H9 (cell line): ENCODE data around the gene FAM174B. TPM values are rescaled to one million over a fixed set of nuclear protein-coding genes. Genes with fewer than 3 reads are reported as not detected.

Experiments
- DNase-seq: peaks from one replicate; pipeline ENCODE4 v3.0.0-alpha.2; 2017
- H2AFZ ChIP-seq: one replicate; pipeline ENCODE4 v1.6.1; 2013; ENCODE audit warnings: mild to moderate bottlenecking, low read length, control low read depth, moderate library complexity
- H2AK5ac ChIP-seq: 2 replicates; pipeline ENCODE4 v1.6.1; 2013; ENCODE audit warnings: low read length, control low read depth, mixed read lengths; ENCODE audit not compliant: insufficient read length
- H2BK120ac ChIP-seq: one replicate; pipeline ENCODE4 v1.6.1; 2013; ENCODE audit warnings: low read depth, mild to moderate bottlenecking, low read length, control low read depth, inconsistent platforms; ENCODE audit not compliant: poor library complexity, severe bottlenecking
- H2BK12ac ChIP-seq: 2 replicates; pipeline ENCODE4 v1.6.1; 2013; ENCODE audit warnings: low read length, control low read depth, mixed read lengths, low read depth; ENCODE audit not compliant: insufficient read length
- H2BK15ac ChIP-seq: 2 replicates; pipeline ENCODE4 v1.6.1; 2013; ENCODE audit warnings: low read depth, low read length, control low read depth
- H2BK20ac ChIP-seq: one replicate; pipeline ENCODE4 v1.6.1; 2013; ENCODE audit warnings: low read depth, mild to moderate bottlenecking, low read length, control low read depth, inconsistent platforms; ENCODE audit not compliant: poor library complexity, severe bottlenecking
- H2BK5ac ChIP-seq: 2 replicates; pipeline ENCODE4 v1.6.1; 2013; ENCODE audit warnings: low read length, control low read depth, mixed read lengths; ENCODE audit not compliant: insufficient read length
- H3K14ac ChIP-seq: 2 replicates; pipeline ENCODE4 v1.6.1; 2013; ENCODE audit warnings: low read length, control low read depth; ENCODE audit not compliant: insufficient read depth
- H3K18ac ChIP-seq: 2 replicates; pipeline ENCODE4 v1.6.1; 2013; ENCODE audit warnings: low read depth, mild to moderate bottlenecking, mixed read lengths, low read length, control low read depth; ENCODE audit not compliant: insufficient read length
- H3K23ac ChIP-seq: 2 replicates; pipeline ENCODE4 v1.6.1; 2013; ENCODE audit warnings: low read length, control low read depth, mixed read lengths, low read depth; ENCODE audit not compliant: insufficient read length
- H3K23me2 ChIP-seq: 2 replicates; pipeline ENCODE4 v1.6.1; 2013; ENCODE audit warnings: low read depth, mild to moderate bottlenecking, mixed read lengths, low read length, control low read depth; ENCODE audit not compliant: insufficient read length, poor library complexity, severe bottlenecking
- H3K27ac ChIP-seq: 2 replicates; pipeline ENCODE4 v1.5.1; 2013; ENCODE audit warnings: low read length, control low read depth, mixed read lengths, low read depth; ENCODE audit not compliant: insufficient read length
- H3K27me3 ChIP-seq: 2 replicates; pipeline ENCODE4 v1.6.1; 2013; ENCODE audit warnings: low read length, control low read depth, inconsistent platforms; ENCODE audit not compliant: insufficient read depth
- H3K4ac ChIP-seq: 2 replicates; pipeline ENCODE4 v1.6.1; 2013; ENCODE audit warnings: low read depth, mild to moderate bottlenecking, control low read depth, inconsistent platforms, low read length, moderate library complexity
- H3K4me1 ChIP-seq: 2 replicates; pipeline ENCODE4 v1.6.1; 2013; ENCODE audit warnings: low read length, control low read depth, inconsistent platforms; ENCODE audit not compliant: insufficient read depth
- H3K4me2 ChIP-seq: 2 replicates; pipeline ENCODE4 v1.6.1; 2013; ENCODE audit warnings: low read length, control low read depth, mixed read lengths; ENCODE audit not compliant: insufficient read length, insufficient read depth
- H3K56ac ChIP-seq: 2 replicates; pipeline ENCODE4 v1.6.1; 2013; ENCODE audit warnings: low read depth, mild to moderate bottlenecking, mixed read lengths, low read length, control low read depth; ENCODE audit not compliant: insufficient read length
- H3K79me1 ChIP-seq: 2 replicates; pipeline ENCODE4 v1.6.1; 2013; ENCODE audit warnings: low read depth, mild to moderate bottlenecking, moderate library complexity, low read length, control low read depth, inconsistent platforms; ENCODE audit not compliant: insufficient read depth, poor library complexity, severe bottlenecking
- H3K79me2 ChIP-seq: 2 replicates; pipeline ENCODE4 v1.6.1; 2013; ENCODE audit warnings: low read length, control low read depth, inconsistent platforms; ENCODE audit not compliant: insufficient read depth
- H3K9ac ChIP-seq: 2 replicates; pipeline ENCODE4 v1.6.1; 2013; ENCODE audit warnings: low read length, control low read depth, mixed read lengths; ENCODE audit not compliant: insufficient read length; ENCODE audit errors: extremely low read depth
- H3K9me3 ChIP-seq: one replicate; pipeline ENCODE4 v1.6.1; 2013; ENCODE audit warnings: low read depth, low read length, inconsistent platforms; ENCODE audit not compliant: control insufficient read depth
- H3T11ph ChIP-seq: one replicate; pipeline ENCODE4 v1.6.1; 2013; ENCODE audit warnings: mild to moderate bottlenecking, low read length, control low read depth, inconsistent platforms
- H4K20me1 ChIP-seq: one replicate; pipeline ENCODE4 v1.6.1; 2013; ENCODE audit not compliant: control insufficient read depth, insufficient read length, insufficient read depth
- H4K5ac ChIP-seq: 2 replicates; pipeline ENCODE4 v1.6.1; 2013; ENCODE audit warnings: low read depth, mild to moderate bottlenecking, mixed read lengths, low read length, control low read depth; ENCODE audit not compliant: insufficient read length
- H4K8ac ChIP-seq: replicated peaks from 2 replicates; pipeline ENCODE4 v1.6.1; 2013; ENCODE audit warnings: low read length, control low read depth, mixed read lengths, low read depth; ENCODE audit not compliant: insufficient read length
- H4K91ac ChIP-seq: 2 replicates; pipeline ENCODE4 v1.6.1; 2013; ENCODE audit warnings: low read depth, mild to moderate bottlenecking, moderate library complexity, mixed read lengths, low read length, control low read depth; ENCODE audit not compliant: insufficient read length
- H3K27ac Mint-ChIP-seq, 3 experiments: 2 replicates in 2 of 3; 3 replicates in 1 of 3; pipeline ENCODE4 v1.8.0; 2020 to 2021; ENCODE audit warnings: mixed read lengths in 3 of 3, mild to moderate bottlenecking in 1 of 3, moderate library complexity in 1 of 3
- H3K27me3 Mint-ChIP-seq: 2 replicates; pipeline ENCODE4 v1.8.0; 2021; ENCODE audit warnings: low read depth, mild to moderate bottlenecking, moderate library complexity, mixed read lengths
- H3K36me3 Mint-ChIP-seq, 3 experiments: 2 replicates in 2 of 3; 3 replicates in 1 of 3; pipeline ENCODE4 v1.8.0; 2020 to 2021; ENCODE audit warnings: low read depth in 3 of 3, mixed read lengths in 3 of 3; ENCODE audit not compliant: insufficient read depth in 1 of 3
- H3K4me1 Mint-ChIP-seq, 2 experiments: 2 replicates each; pipeline ENCODE4 v1.8.0; 2020; ENCODE audit warnings: mixed read lengths in 2 of 2
- H3K4me3 Mint-ChIP-seq, 2 experiments: 2 replicates in 1 of 2; 3 replicates in 1 of 2; pipeline ENCODE4 v1.8.0; 2020 to 2021; ENCODE audit warnings: mild to moderate bottlenecking in 2 of 2, mixed read lengths in 2 of 2, moderate library complexity in 1 of 2
- H3K9me3 Mint-ChIP-seq, 2 experiments: 2 replicates in 1 of 2; 3 replicates in 1 of 2; pipeline ENCODE4 v1.8.0; 2020; ENCODE audit warnings: mild to moderate bottlenecking in 2 of 2, mixed read lengths in 2 of 2, moderate library complexity in 1 of 2
- CTCF ChIP-seq: fragments of 200-600 bp; sonication (generic); conservative IDR thresholded peaks from 3 replicates; pipeline ENCODE4 v1.8.0; 2021; ENCODE audit warnings: antibody characterized with exemption, mild to moderate bottlenecking
- WGBS: extraction: QIAGEN DNeasy Blood & Tissue Kit; methylation state at CpG from one replicate; pipeline ENCODE4 v1.1.7; 2013; ENCODE audit warnings: missing lambda C conversion rate, low lambda C conversion rate, mixed read lengths; ENCODE audit not compliant: insufficient read length; ENCODE audit errors: extremely low coverage; 5-methylcytosine and 5-hydroxymethylcytosine counted together
- total RNA-seq: library from RNA; stranded (reverse); gene quantifications from 2 replicates; pipeline ENCODE4 v1.2.1, GENCODE V29; 2021

The FAM174B gene
- total RNA-seq, 1 experiment from 2014 or later, result 38.0 TPM

GRCh38 chr15:92645731-92646130, 9.8 kb downstream of the FAM174B start:
- peak overlapping the region; percentile 16 for H3K4ac ChIP-seq
- no peak overlapping the region for H3T11ph ChIP-seq
- peak overlapping the region; percentile 41 for H2BK5ac ChIP-seq
- H3K18ac ChIP-seq, result no peak overlapping the region
- Mint-ChIP-seq H3K9me3 (peaks cover 0 to 14% of the 10 kb centered on the region in 2 experiments; a peak in 3 of 5 replicates), H3K4me1 (peaks cover 64 to 69% of the 10 kb centered on the region in 2 experiments), H3K4me3 (peak overlapping the region in 1 of 2 experiments; percentile 51; a peak in 2 of 5 replicates), H3K36me3 (peaks cover 4 to 13% (median 5%) of the 10 kb centered on the region in 3 experiments; a peak in 6 of 7 replicates), H3K27me3 (no peaks in the 10 kb centered on the region), H3K27ac (peak overlapping the region; percentile 99)
- peak overlapping the region; percentile 1 for H4K91ac ChIP-seq
- no peak for DNase-seq
- WGBS, result no CpG with 5 or more reads among the region's 2 CpGs
- H3K23ac ChIP-seq, result no peak overlapping the region
- H3K79me1 ChIP-seq, result peaks cover 7% of the 10 kb centered on the region
- H2BK20ac ChIP-seq, result no peak overlapping the region
- no peaks in the 10 kb centered on the region for H4K20me1 ChIP-seq
- H2AK5ac ChIP-seq, result peak overlapping the region; percentile 67
- H3K4me1 ChIP-seq, result peaks cover 34% of the 10 kb centered on the region
- TF ChIP-seq CTCF, result no peak
- H3K9ac ChIP-seq, result no peak overlapping the region
- peak overlapping the region; percentile 37 for H2BK12ac ChIP-seq
- no peak overlapping the region for H3K56ac ChIP-seq
- H3K14ac ChIP-seq, result peak overlapping the region; percentile 78
- H3K9me3 ChIP-seq, result no peaks in the 10 kb centered on the region
- no peak overlapping the region for H3K27ac ChIP-seq
- peaks cover 16% of the 10 kb centered on the region; the same call in 1 of the 2 replicates for H3K79me2 ChIP-seq
- H4K5ac ChIP-seq, result no peak overlapping the region
- no peak overlapping the region for H2AFZ ChIP-seq
- H2BK15ac ChIP-seq, result no peak overlapping the region
- H3K23me2 ChIP-seq, result no peaks in the 10 kb centered on the region
- H3K4me2 ChIP-seq, result no peak overlapping the region
- H3K27me3 ChIP-seq, result no peaks in the 10 kb centered on the region
- no peak overlapping the region for H2BK120ac ChIP-seq
- no peak overlapping the region for H4K8ac ChIP-seq
